Prostate gland (tissue), 2 donors: ENCODE data around the gene POU5F1.

Experiments used
- CTCF ChIP-seq, 4 experiments: fragments of 200-600 bp in 2 of 4; fragments of 450-650 bp in 2 of 4; sonication (generic) in 2 of 4; IDR thresholded peaks; 1 replicate in 3 of 4; 2 replicates in 1 of 4; pipeline ENCODE4 v1.5.1; 2016 to 2019; ENCODE audit warnings: antibody characterized with exemption in 4 of 4, mild to moderate bottlenecking in 2 of 4, moderate library complexity in 2 of 4
- POLR2A ChIP-seq: fragments of 450-650 bp; IDR thresholded peaks from one replicate; pipeline ENCODE4 v1.6.1; 2016; ENCODE audit warnings: antibody characterized with exemption, mild to moderate bottlenecking

- no peak for TF ChIP-seq POLR2A
- TF ChIP-seq CTCF (IDR thresholded peaks at IDR 0.05): no peak
Measured at GRCh38 chr6:31178143-31179041, 7.9 kb upstream of the POU5F1 start.
